ENCODE measurements around the gene KRTAP23-1. TPM values are rescaled to one million over a fixed set of nuclear protein-coding genes. Genes with fewer than 3 reads are reported as not detected.

Gene KRTAP23-1
- total and polyA plus RNA-seq, 5 donors: not detected

GRCh38 chr21:30315701-30316100, 32.7 kb downstream of the KRTAP23-1 start:
- no peaks in the 10 kb centered on the region for H3K27me3 ChIP-seq (ENCODE audit: control insufficient read depth, insufficient read depth)
- intact Hi-C loops (cut with DNase I): no loop called here
- DNase-seq: no peak
- H3K4me1 ChIP-seq (ENCODE audit: control insufficient read depth, insufficient read depth, low read length): no peaks in the 10 kb centered on the region
- H3K27ac ChIP-seq (ENCODE audit: low read length): no peak overlapping the region
- H3K4me3 ChIP-seq (ENCODE audit: low read length): no peak overlapping the region
- no peak for ATAC-seq
- 91% methylated on average over 2 of the region's 2 CpGs for WGBS
- no peaks in the 10 kb centered on the region for H3K9me3 ChIP-seq (ENCODE audit: control insufficient read depth, low read length)

DNA sequence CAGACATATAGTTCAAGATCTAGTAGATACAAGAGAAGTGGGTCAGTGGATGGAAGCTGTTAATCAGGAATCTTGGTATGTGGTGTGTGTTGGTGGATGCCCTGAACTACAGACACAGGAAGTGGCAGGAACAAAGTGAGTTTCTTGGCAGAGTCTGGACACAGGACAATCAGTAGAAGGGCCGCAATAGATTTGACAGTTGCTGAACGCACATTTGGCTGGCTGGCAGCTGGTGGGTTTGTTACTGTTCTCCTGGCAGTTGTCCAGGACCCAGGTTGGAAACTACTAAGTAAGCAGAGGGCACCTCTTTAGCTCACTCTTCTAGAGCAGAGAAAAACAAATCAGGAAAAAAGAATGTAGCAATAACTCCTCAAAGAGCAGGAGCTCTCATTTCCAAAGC, 41.5 kb downstream of the KRTAP23-1 start:
- ATAC-seq (peak in 1 of 2 donors; percentile 45), DNase-seq (peak in 1 of 3 donors; percentile 11)
- Histone ChIP-seq H3K4me3 (ENCODE audit: low read length) (no peak overlapping the region), H3K9me3 (ENCODE audit: control insufficient read depth, low read length) (no peaks in the 10 kb centered on the region), H3K27ac (ENCODE audit: low read length) (no peak overlapping the region), H3K4me1 (ENCODE audit: control insufficient read depth, insufficient read depth, low read length) (no peaks in the 10 kb centered on the region), H3K27me3 (ENCODE audit: control insufficient read depth, insufficient read depth) (no peaks in the 10 kb centered on the region)
- 35% methylated on average over 2 of the region's 2 CpGs for WGBS
- intact Hi-C loops (cut with DNase I): no loop called here

DNA sequence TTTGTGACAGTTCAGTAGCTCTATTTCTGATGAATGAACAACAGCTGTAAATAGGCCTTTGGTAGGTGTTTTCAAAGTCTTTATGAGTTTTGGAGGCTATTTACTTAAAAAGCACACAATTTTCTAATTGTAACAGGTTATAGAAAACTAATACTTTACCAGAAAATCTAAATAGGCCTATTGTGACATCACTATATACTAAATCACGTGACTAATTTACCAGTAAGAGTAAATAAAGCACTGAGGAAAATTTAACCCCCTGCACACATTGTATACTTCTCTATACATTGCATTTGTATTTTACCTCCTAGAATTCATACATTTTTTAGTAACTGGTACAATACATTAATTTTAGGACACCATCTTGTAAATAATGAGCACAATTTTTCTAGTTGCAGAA, 43.3 kb downstream of the KRTAP23-1 start:
- Histone ChIP-seq H3K4me3 (ENCODE audit: low read length) (no peak overlapping the region), H3K27ac (ENCODE audit: low read length) (no peak overlapping the region), H3K27me3 (ENCODE audit: control insufficient read depth, insufficient read depth) (no peaks in the 10 kb centered on the region), H3K9me3 (ENCODE audit: control insufficient read depth, low read length) (no peaks in the 10 kb centered on the region), H3K4me1 (ENCODE audit: control insufficient read depth, insufficient read depth, low read length) (no peaks in the 10 kb centered on the region)
- ATAC-seq: no peak
- WGBS: 49% methylated on average over 1 of the region's 1 CpG
- intact Hi-C loops (cut with DNase I): no loop called here
- no peak for DNase-seq

Small RNAs within 50 kb of the gene (microRNA-seq; reads per million reads assigned to microRNA genes)
- 0 reads per million in 2 donors for gene MIR4327

Other genes with a start within 250 kb of the KRTAP23-1 start
- not detected for gene CLDN17, start 181.8 kb downstream of the KRTAP23-1 start, total RNA-seq
- gene CLDN17, start 181.8 kb downstream of the KRTAP23-1 start, polyA plus RNA-seq: not detected
- gene CLDN8, start 132.5 kb downstream of the KRTAP23-1 start, total RNA-seq: not detected
- gene CLDN8, start 132.5 kb downstream of the KRTAP23-1 start, polyA plus RNA-seq: not detected
- not detected for gene KRTAP24-1, start 65.7 kb downstream of the KRTAP23-1 start, total RNA-seq
- not detected for gene KRTAP24-1, start 65.7 kb downstream of the KRTAP23-1 start, polyA plus RNA-seq
- gene KRTAP25-1, start 59.1 kb downstream of the KRTAP23-1 start, total RNA-seq: not detected
- gene KRTAP25-1, start 59.1 kb downstream of the KRTAP23-1 start, polyA plus RNA-seq: not detected
- not detected for gene KRTAP26-1, start 28.3 kb downstream of the KRTAP23-1 start, total RNA-seq
- not detected for gene KRTAP26-1, start 28.3 kb downstream of the KRTAP23-1 start, polyA plus RNA-seq
- gene KRTAP27-1, start 10.9 kb downstream of the KRTAP23-1 start, total RNA-seq: not detected
- gene KRTAP27-1, start 10.9 kb downstream of the KRTAP23-1 start, polyA plus RNA-seq: not detected
- not detected for gene KRTAP13-2, start 23.7 kb upstream of the KRTAP23-1 start, total RNA-seq
- gene KRTAP13-2, start 23.7 kb upstream of the KRTAP23-1 start, polyA plus RNA-seq: not detected
- not detected for gene KRTAP13-1, start 47.4 kb upstream of the KRTAP23-1 start, total RNA-seq
- not detected for gene KRTAP13-1, start 47.4 kb upstream of the KRTAP23-1 start, polyA plus RNA-seq
- not detected for gene KRTAP13-3, start 77.3 kb upstream of the KRTAP23-1 start, total RNA-seq
- not detected for gene KRTAP13-3, start 77.3 kb upstream of the KRTAP23-1 start, polyA plus RNA-seq
- gene KRTAP13-4, start 81.6 kb upstream of the KRTAP23-1 start, total RNA-seq: not detected
- gene KRTAP13-4, start 81.6 kb upstream of the KRTAP23-1 start, polyA plus RNA-seq: not detected
- not detected for gene KRTAP15-1, start 91.7 kb upstream of the KRTAP23-1 start, total RNA-seq
- gene KRTAP15-1, start 91.7 kb upstream of the KRTAP23-1 start, polyA plus RNA-seq: not detected
- gene KRTAP19-1, start 131.8 kb upstream of the KRTAP23-1 start, total RNA-seq: not detected
- not detected for gene KRTAP19-1, start 131.8 kb upstream of the KRTAP23-1 start, polyA plus RNA-seq
- gene KRTAP19-2, start 138.8 kb upstream of the KRTAP23-1 start, total RNA-seq: not detected
- gene KRTAP19-2, start 138.8 kb upstream of the KRTAP23-1 start, polyA plus RNA-seq: not detected
- not detected for gene KRTAP19-3, start 143.4 kb upstream of the KRTAP23-1 start, total RNA-seq
- gene KRTAP19-3, start 143.4 kb upstream of the KRTAP23-1 start, polyA plus RNA-seq: not detected
- not detected for gene KRTAP19-4, start 148.6 kb upstream of the KRTAP23-1 start, total RNA-seq
- gene KRTAP19-4, start 148.6 kb upstream of the KRTAP23-1 start, polyA plus RNA-seq: not detected
- not detected for gene KRTAP19-5, start 153.5 kb upstream of the KRTAP23-1 start, total RNA-seq
- gene KRTAP19-5, start 153.5 kb upstream of the KRTAP23-1 start, polyA plus RNA-seq: not detected
- not detected for gene KRTAP19-6, start 193.3 kb upstream of the KRTAP23-1 start, total RNA-seq
- not detected for gene KRTAP19-6, start 193.3 kb upstream of the KRTAP23-1 start, polyA plus RNA-seq
- not detected for gene KRTAP19-7, start 212.7 kb upstream of the KRTAP23-1 start, total RNA-seq
- 0.52 TPM for gene KRTAP19-7, start 212.7 kb upstream of the KRTAP23-1 start, polyA plus RNA-seq
- gene KRTAP22-2, start 241.8 kb upstream of the KRTAP23-1 start, total RNA-seq: not detected
- not detected for gene KRTAP22-2, start 241.8 kb upstream of the KRTAP23-1 start, polyA plus RNA-seq
- not detected for gene KRTAP6-3, start 243.8 kb upstream of the KRTAP23-1 start, total RNA-seq
- gene KRTAP6-3, start 243.8 kb upstream of the KRTAP23-1 start, polyA plus RNA-seq: not detected